GM23338 (cell line): Measurements from ENCODE around the gene DUSP9.

ENCODE experiments used
- CTCF ChIP-seq, 2 experiments: fragments of 200-600 bp in 1 of 2; sonication (generic) in 1 of 2; conservative IDR thresholded peaks; 2 replicates each; pipeline versions ENCODE4 v1.5.1 to v1.6.1; 2016 to 2017; ENCODE audit warnings: antibody characterized with exemption in 2 of 2, low read depth in 2 of 2, mild to moderate bottlenecking in 2 of 2, moderate library complexity in 1 of 2
- EZH2 ChIP-seq: fragments of 200-600 bp; sonication (generic); IDR thresholded peaks from one replicate; pipeline ENCODE4 v1.8.0; 2017; ENCODE audit warnings: antibody characterized with exemption, mild to moderate bottlenecking, low read depth; ENCODE audit not compliant: unreplicated experiment
- JUNB ChIP-seq: IDR thresholded peaks from one replicate; pipeline ENCODE4 v1.6.1; 2016; ENCODE audit warnings: antibody characterized with exemption; ENCODE audit not compliant: unreplicated experiment
- NANOG ChIP-seq: IDR thresholded peaks from 2 replicates; pipeline ENCODE4 v1.6.1; 2016; ENCODE audit warnings: antibody characterized with exemption, borderline replicate concordance
- POLR2AphosphoS5 ChIP-seq: IDR thresholded peaks from 2 replicates; pipeline ENCODE4 v1.6.1; 2016; ENCODE audit warnings: antibody characterized with exemption, low read depth

- TF ChIP-seq JUNB (no peak), POLR2AphosphoS5 (no peak), NANOG (no peak), EZH2 (no peak), CTCF (conservative IDR thresholded peaks at IDR 0.05; ENCODE audit: low read depth in 2 of 2) (no peak)
Measured at GRCh38 chrX:153634236-153634635, 12.8 kb upstream of the DUSP9 start.
